CD4-positive, CD25-positive, alpha-beta regulatory T cell (primary cell): ENCODE measurements around the gene NEK7. TPM values are rescaled to one million over a fixed set of nuclear protein-coding genes. Genes with fewer than 3 reads are reported as not detected.

Experiments
- ATAC-seq, 2 donors: fragments of 150-1000 bp; cut with Tn5 transposase; one replicate each; pipeline ENCODE4 v1.10.0; 2021; ENCODE audit warnings: low read depth in 2 of 2, moderate number of reproducible peaks in 2 of 2, moderate library complexity in 1 of 2
- DNase-seq, 3 donors: peaks; one replicate each; pipeline versions ENCODE4 v3.0.0 to v3.0.0-alpha.2; 2012 to 2022; ENCODE audit warnings: mixed read lengths in 1 of 3
- H3K27ac ChIP-seq: one replicate; pipeline ENCODE4 v1.7.0; 2013; ENCODE audit warnings: mild to moderate bottlenecking, low read length; ENCODE audit not compliant: insufficient read depth, poor library complexity, severe bottlenecking
- H3K27me3 ChIP-seq: one replicate; pipeline ENCODE4 v1.7.0; 2013; ENCODE audit warnings: low read length; ENCODE audit not compliant: control insufficient read depth, insufficient read depth
- H3K36me3 ChIP-seq: one replicate; pipeline ENCODE4 v1.7.0; 2013; ENCODE audit warnings: mild to moderate bottlenecking, low read length, moderate library complexity; ENCODE audit not compliant: control insufficient read depth, insufficient read depth
- H3K4me1 ChIP-seq: 2 replicates; pipeline ENCODE4 v1.7.0; 2013; ENCODE audit warnings: mild to moderate bottlenecking, low read length; ENCODE audit not compliant: insufficient read depth, control insufficient read depth, poor library complexity, severe bottlenecking
- H3K4me3 ChIP-seq: one replicate; pipeline ENCODE4 v1.7.0; 2013; ENCODE audit warnings: low read depth, mild to moderate bottlenecking, low read length, moderate library complexity
- H3K9me3 ChIP-seq, 2 experiments: 1 replicate in 1 of 2; 2 replicates in 1 of 2; pipeline ENCODE4 v1.7.0; 2013; ENCODE audit warnings: low read length in 2 of 2, mild to moderate bottlenecking in 1 of 2, moderate library complexity in 1 of 2; ENCODE audit not compliant: control insufficient read depth in 2 of 2
- H3K27ac Mint-ChIP-seq, 3 donors: one replicate each; pipeline ENCODE4 v1.8.0; 2020 to 2022; ENCODE audit warnings: mild to moderate bottlenecking in 3 of 3, mixed read lengths in 3 of 3, moderate library complexity in 2 of 3
- H3K27me3 Mint-ChIP-seq: one replicate; pipeline ENCODE4 v1.8.0; 2022; ENCODE audit warnings: mild to moderate bottlenecking, mixed read lengths
- H3K36me3 Mint-ChIP-seq: one replicate; pipeline ENCODE4 v1.8.0; 2020; ENCODE audit warnings: mixed read lengths
- H3K4me1 Mint-ChIP-seq, 4 donors: one replicate each; pipeline ENCODE4 v1.8.0; 2020 to 2022; ENCODE audit warnings: mixed read lengths in 4 of 4, mild to moderate bottlenecking in 1 of 4
- H3K4me3 Mint-ChIP-seq, 4 donors: one replicate each; pipeline ENCODE4 v1.8.0; 2020 to 2022; ENCODE audit warnings: mild to moderate bottlenecking in 4 of 4, mixed read lengths in 4 of 4, moderate library complexity in 3 of 4
- H3K9me3 Mint-ChIP-seq, 7 donors: one replicate each; pipeline ENCODE4 v1.8.0; 2020 to 2022; ENCODE audit warnings: mixed read lengths in 7 of 7, mild to moderate bottlenecking in 3 of 7, moderate library complexity in 2 of 7
- polyA plus RNA-seq, 4 donors: library from polyadenylated mRNA; unstranded; fragments of 300-500 nt; fragmentation: Illumina TruSeq; gene quantifications; one replicate each; pipeline ENCODE4 v1.2.3, GENCODE V29; 2021
- total RNA-seq: library from RNA; stranded (reverse); gene quantifications from one replicate; pipeline ENCODE4 v1.2.3, GENCODE V29; 2022

NEK7 gene
- total and polyA plus RNA-seq, 5 donors from 2014 or later: 37.7 to 61.3 (median 54.3) TPM

DNA sequence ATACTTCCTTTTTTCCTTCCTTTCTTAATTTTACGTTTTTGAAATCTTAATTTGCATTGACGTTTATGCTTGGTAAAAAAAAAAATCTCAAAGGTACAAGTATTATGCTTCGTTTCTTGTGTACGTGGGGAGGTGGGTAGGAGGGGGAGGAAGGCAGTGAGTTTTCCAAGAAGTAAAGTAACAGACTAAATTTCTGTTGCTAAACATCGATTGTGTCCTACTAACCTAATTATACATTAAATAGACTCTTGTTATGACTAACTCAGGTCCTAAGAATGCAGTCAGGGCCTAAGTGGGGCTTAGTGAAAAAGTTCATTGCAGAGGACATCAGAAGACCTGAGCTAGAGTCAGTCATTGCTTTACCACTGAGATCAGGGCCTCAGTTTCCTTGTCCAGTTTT, 17.5 kb downstream of the NEK7 start:
- Mint-ChIP-seq H3K4me1 (peaks cover 65 to 93% (median 77%) of the 10 kb centered on the region in 4 donors), H3K36me3 (no peaks in the 10 kb centered on the region), H3K9me3 (peaks cover 0 to 1% (median 0%) of the 10 kb centered on the region in 7 donors), H3K27me3 (no peaks in the 10 kb centered on the region), H3K4me3 (peak overlapping the region; percentile 41 to 69 (median 53)), H3K27ac (peak overlapping the region; percentile 87 to 98 (median 94))
- ATAC-seq: peak; percentile 32 to 43
- peak overlapping the region; percentile 63 for H3K4me3 ChIP-seq
- peak in 2 of 3 donors; percentile 17 to 74 for DNase-seq
- peaks cover 84% of the 10 kb centered on the region for H3K4me1 ChIP-seq
- H3K27me3 ChIP-seq: no peaks in the 10 kb centered on the region
- H3K27ac ChIP-seq: peak overlapping the region; percentile 84
- H3K36me3 ChIP-seq: no peaks in the 10 kb centered on the region
- H3K9me3 ChIP-seq: no peaks in the 10 kb centered on the region

DNA sequence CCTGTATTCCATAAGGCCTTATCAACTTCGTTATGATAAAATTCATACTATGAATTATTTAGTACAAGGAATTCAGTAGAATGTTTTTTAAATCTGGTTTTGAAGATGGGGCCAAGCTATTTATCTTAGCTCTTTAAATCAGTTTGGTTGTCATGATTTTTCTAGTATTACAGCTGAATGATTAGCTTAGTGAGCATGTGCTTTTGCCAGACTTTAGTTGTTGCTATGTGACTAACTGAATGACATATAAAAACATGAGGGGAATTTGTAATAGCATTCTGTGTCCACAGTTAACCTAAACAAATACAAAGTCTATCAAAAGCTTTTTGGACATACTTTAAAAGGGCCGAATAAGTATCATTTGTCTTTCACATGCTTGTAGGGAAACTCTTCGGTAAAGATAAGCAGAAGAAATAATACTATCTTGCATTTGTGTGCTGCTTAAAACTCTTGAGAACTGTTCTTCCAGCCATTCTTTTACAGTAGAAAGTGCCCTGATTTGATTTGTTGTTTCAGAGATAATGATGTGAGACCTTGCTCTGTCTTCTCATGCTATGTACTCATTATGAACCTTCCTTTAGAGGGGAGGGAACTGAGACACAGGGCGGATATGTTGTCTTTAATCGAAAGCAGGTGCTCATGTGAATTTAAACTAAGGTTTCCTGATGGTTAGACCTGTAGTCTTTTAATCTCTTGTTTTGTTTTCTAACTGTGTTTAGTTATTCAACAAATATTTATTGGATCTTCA, 18.8 kb downstream of the NEK7 start:
- Mint-ChIP-seq H3K27ac (peak overlapping the region; percentile 93 to 96 (median 94)), H3K36me3 (no peaks in the 10 kb centered on the region), H3K4me1 (peaks cover 67 to 92% (median 78%) of the 10 kb centered on the region in 4 donors), H3K4me3 (peak overlapping the region; percentile 36 to 80 (median 77)), H3K27me3 (no peaks in the 10 kb centered on the region), H3K9me3 (peaks cover 0 to 1% (median 0%) of the 10 kb centered on the region in 7 donors)
- H3K4me3 ChIP-seq: peak overlapping the region; percentile 80
- H3K27me3 ChIP-seq: no peaks in the 10 kb centered on the region
- H3K36me3 ChIP-seq: no peaks in the 10 kb centered on the region
- peak overlapping the region; percentile 84 for H3K27ac ChIP-seq
- H3K9me3 ChIP-seq: no peaks in the 10 kb centered on the region
- peak; percentile 89 to 92 for ATAC-seq
- peaks cover 86% of the 10 kb centered on the region for H3K4me1 ChIP-seq
- DNase-seq: peak in 2 of 3 donors; percentile 69 to 87

DNA sequence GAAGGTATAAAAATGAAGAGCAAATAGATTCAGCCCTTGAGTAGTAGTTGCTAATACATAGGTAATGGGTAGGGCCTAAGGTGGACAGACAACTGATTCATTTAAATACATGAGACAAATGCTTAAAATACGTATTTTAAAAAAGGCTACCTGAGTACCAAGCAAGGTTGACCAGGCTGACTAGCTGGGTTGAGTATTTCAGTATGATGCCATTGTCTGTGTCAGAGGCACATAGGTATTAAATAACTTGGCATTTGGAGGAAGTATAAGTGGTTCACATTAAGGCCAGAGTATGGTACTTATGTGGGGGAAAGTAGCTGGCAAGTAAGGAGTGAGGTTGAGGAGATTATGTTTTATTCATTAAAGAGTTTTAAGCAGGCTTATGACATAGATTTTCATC, 19.4 kb downstream of the NEK7 start:
- Mint-ChIP-seq H3K27ac (peak overlapping the region; percentile 93 to 96 (median 94)), H3K27me3 (no peaks in the 10 kb centered on the region), H3K9me3 (peaks cover 0 to 1% (median 0%) of the 10 kb centered on the region in 7 donors), H3K4me3 (peak overlapping the region; percentile 36 to 80 (median 77)), H3K4me1 (peaks cover 70 to 94% (median 79%) of the 10 kb centered on the region in 4 donors), H3K36me3 (no peaks in the 10 kb centered on the region)
- no peaks in the 10 kb centered on the region for H3K9me3 ChIP-seq
- H3K27me3 ChIP-seq: no peaks in the 10 kb centered on the region
- peak overlapping the region; percentile 80 for H3K4me3 ChIP-seq
- no peak for DNase-seq
- peak overlapping the region; percentile 84 for H3K27ac ChIP-seq
- no peaks in the 10 kb centered on the region for H3K36me3 ChIP-seq
- H3K4me1 ChIP-seq: peaks cover 88% of the 10 kb centered on the region
- peak; percentile 5 to 17 for ATAC-seq

DNA sequence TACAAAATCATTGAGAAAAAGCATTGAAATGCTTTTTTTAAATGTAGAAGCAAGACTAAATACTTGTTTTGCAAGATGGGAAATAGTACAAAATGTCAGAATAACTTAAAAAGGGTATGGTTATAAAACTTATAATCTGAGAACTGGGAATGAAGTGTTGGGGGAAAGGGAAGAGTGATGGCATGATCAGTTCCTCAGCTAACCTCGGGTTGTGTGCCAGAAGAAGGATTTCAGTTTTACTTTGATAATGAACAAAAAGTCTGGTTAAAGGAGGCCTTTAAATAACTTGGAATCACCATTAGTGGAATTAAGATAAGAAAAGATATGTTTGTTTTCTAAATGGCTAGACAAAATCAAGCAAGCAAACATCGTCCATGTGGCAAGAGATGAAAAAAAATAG, 20.7 kb downstream of the NEK7 start:
- Histone ChIP-seq H3K9me3 (no peaks in the 10 kb centered on the region), H3K36me3 (no peaks in the 10 kb centered on the region), H3K27ac (peak overlapping the region; percentile 84), H3K27me3 (no peaks in the 10 kb centered on the region), H3K4me3 (peak overlapping the region; percentile 80), H3K4me1 (peaks cover 91% of the 10 kb centered on the region)
- H3K9me3 Mint-ChIP-seq: no peaks in the 10 kb centered on the region
- H3K27me3 Mint-ChIP-seq: no peaks in the 10 kb centered on the region
- H3K27ac Mint-ChIP-seq: peak overlapping the region; percentile 93 to 96 (median 94)
- H3K4me1 Mint-ChIP-seq: peaks cover 68 to 96% (median 81%) of the 10 kb centered on the region in 4 donors
- peak overlapping the region; percentile 2 to 62 (median 22) for H3K4me3 Mint-ChIP-seq
- DNase-seq (no peak), ATAC-seq (no peak)
- no peaks in the 10 kb centered on the region for H3K36me3 Mint-ChIP-seq

DNA sequence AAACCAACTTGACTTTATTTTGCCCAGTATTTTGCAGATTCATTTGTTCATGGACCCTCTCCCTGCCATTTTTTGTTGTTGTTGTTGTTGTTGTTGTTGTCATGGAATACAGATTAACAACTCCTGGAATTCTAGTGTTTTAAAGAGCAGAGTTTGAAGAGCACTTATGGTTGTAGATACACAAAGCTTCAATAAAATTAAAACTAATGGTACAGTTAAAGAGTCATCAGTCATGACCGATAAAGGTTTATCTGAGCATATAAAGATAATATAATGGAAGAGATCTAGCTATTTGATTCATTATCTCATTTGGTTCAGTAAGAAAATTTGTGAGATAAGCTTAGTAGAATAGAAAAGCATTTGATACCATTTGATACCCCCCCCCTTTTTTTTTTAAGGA, 21.8 kb downstream of the NEK7 start:
- H3K4me3 ChIP-seq: peak overlapping the region; percentile 80
- no peaks in the 10 kb centered on the region for H3K36me3 ChIP-seq
- H3K9me3 ChIP-seq: no peaks in the 10 kb centered on the region
- no peaks in the 10 kb centered on the region for H3K9me3 Mint-ChIP-seq
- peak overlapping the region; percentile 16 to 94 (median 76) for H3K27ac Mint-ChIP-seq
- H3K27me3 ChIP-seq: no peaks in the 10 kb centered on the region
- DNase-seq (no peak), ATAC-seq (no peak)
- peaks cover 85% of the 10 kb centered on the region for H3K4me1 ChIP-seq
- H3K36me3 Mint-ChIP-seq: no peaks in the 10 kb centered on the region
- no peaks in the 10 kb centered on the region for H3K27me3 Mint-ChIP-seq
- H3K4me3 Mint-ChIP-seq: peak overlapping the region in 3 of 4 donors; percentile 21 to 82 (median 34)
- peak overlapping the region; percentile 84 for H3K27ac ChIP-seq
- H3K4me1 Mint-ChIP-seq: peaks cover 70 to 95% (median 80%) of the 10 kb centered on the region in 4 donors

DNA sequence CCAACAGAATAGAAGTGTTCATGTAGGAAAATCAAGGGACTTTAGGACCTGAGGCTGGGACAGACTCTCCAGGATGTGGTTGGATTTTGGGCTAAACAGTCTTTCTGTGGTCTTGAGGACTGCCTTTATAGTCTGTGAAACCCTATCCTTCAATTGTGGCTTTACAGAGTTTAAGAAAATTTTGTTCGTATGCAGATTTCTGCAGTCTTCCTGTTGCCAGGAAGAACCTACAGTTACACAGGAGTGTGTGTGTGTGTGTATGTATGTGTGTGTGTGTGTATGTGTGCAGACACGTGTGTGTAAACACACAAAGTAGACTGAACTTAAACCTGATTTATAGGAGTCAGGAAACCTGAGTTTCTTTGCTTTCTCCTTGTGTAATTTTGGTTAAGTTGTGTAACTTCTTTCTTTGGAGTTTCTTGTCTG, 22.8 kb downstream of the NEK7 start:
- Mint-ChIP-seq H3K27me3 (no peaks in the 10 kb centered on the region), H3K27ac (peak overlapping the region; percentile 66 to 100 (median 83)), H3K4me3 (peak overlapping the region; percentile 34 to 65 (median 50)), H3K4me1 (peaks cover 61 to 92% (median 76%) of the 10 kb centered on the region in 4 donors), H3K9me3 (no peaks in the 10 kb centered on the region), H3K36me3 (no peaks in the 10 kb centered on the region)
- H3K4me1 ChIP-seq: peaks cover 76% of the 10 kb centered on the region
- H3K36me3 ChIP-seq: no peaks in the 10 kb centered on the region
- H3K9me3 ChIP-seq: no peaks in the 10 kb centered on the region
- H3K27me3 ChIP-seq: no peaks in the 10 kb centered on the region
- DNase-seq (peak in 2 of 3 donors; percentile 18 to 50), ATAC-seq (peak in 1 of 2 donors; percentile 14)
- H3K27ac ChIP-seq: peak overlapping the region; percentile 84
- H3K4me3 ChIP-seq: peak overlapping the region; percentile 63

DNA sequence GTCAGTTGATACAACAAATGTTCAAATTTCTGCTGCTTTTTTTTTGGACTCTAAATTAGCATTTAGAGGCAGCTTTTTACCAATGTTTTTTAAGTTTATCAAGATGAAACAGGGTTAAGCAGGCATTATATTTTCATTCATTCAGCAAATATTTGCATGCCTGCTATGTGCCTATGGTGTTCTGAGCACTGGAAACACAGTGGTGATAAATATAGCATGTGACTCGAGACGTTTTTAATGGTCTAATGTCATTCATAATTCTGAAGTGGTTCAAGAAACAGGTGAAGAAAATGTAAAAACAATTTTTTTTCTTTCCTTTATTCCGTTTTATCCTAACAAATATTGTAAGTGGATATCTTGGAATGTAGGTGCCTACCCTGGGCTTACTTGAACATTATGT, 26.8 kb downstream of the NEK7 start:
- H3K9me3 ChIP-seq: no peaks in the 10 kb centered on the region
- Mint-ChIP-seq H3K4me1 (peaks cover 41 to 90% (median 72%) of the 10 kb centered on the region in 4 donors), H3K27me3 (no peaks in the 10 kb centered on the region), H3K9me3 (no peaks in the 10 kb centered on the region), H3K36me3 (no peaks in the 10 kb centered on the region), H3K4me3 (no peak overlapping the region), H3K27ac (peak overlapping the region in 1 of 3 donors; percentile 62)
- no peak overlapping the region for H3K27ac ChIP-seq
- peaks cover 68% of the 10 kb centered on the region for H3K4me1 ChIP-seq
- no peaks in the 10 kb centered on the region for H3K27me3 ChIP-seq
- DNase-seq (no peak), ATAC-seq (no peak)
- no peaks in the 10 kb centered on the region for H3K36me3 ChIP-seq
- H3K4me3 ChIP-seq: no peak overlapping the region
